Neural cell (in vitro differentiated cells): ENCODE data around the gene GPR35. TPM values are rescaled to one million over a fixed set of nuclear protein-coding genes. Genes with fewer than 3 reads are reported as not detected.

Experiments used
- H2AFZ ChIP-seq: fragments of 200-600, 300-800 bp; sonication (generic), shearing (Covaris generic); 2 replicates; pipeline ENCODE4 v1.6.0; 2014; ENCODE audit warnings: low read depth, mild to moderate bottlenecking, antibody characterized with exemption, low read length, moderate library complexity
- H3F3A ChIP-seq: fragments of 200-600 bp; shearing (Covaris generic); 2 replicates; pipeline ENCODE4 v1.6.1; 2016; ENCODE audit warnings: mild to moderate bottlenecking, moderate library complexity, mixed read lengths, antibody characterized with exemption, low read length; ENCODE audit not compliant: insufficient read depth, poor library complexity, severe bottlenecking
- H3K27ac ChIP-seq: fragments of 200-600, 300-800 bp; sonication (generic), shearing (Covaris generic); 2 replicates; pipeline ENCODE4 v1.5.1; 2014; ENCODE audit warnings: mild to moderate bottlenecking, low read length, moderate library complexity
- H3K27me3 ChIP-seq: fragments of 300-800, 200-600 bp; sonication (generic), shearing (Covaris generic); 2 replicates; pipeline ENCODE4 v1.6.0; 2014; ENCODE audit warnings: mild to moderate bottlenecking, low read depth, low read length, moderate library complexity; ENCODE audit not compliant: insufficient read depth
- H3K36me3 ChIP-seq: fragments of 300-800, 200-600 bp; sonication (generic), shearing (Covaris generic); 2 replicates; pipeline ENCODE4 v1.5.1; 2014; ENCODE audit warnings: mild to moderate bottlenecking, antibody characterized with exemption, low read length, moderate library complexity; ENCODE audit not compliant: insufficient read depth
- H3K4me2 ChIP-seq: fragments of 300-800, 200-600 bp; sonication (generic), shearing (Covaris generic); 2 replicates; pipeline ENCODE4 v1.6.0; 2014; ENCODE audit warnings: mild to moderate bottlenecking, low read length
- H3K4me3 ChIP-seq: fragments of 300-800, 200-600 bp; sonication (generic), shearing (Covaris generic); 2 replicates; pipeline ENCODE4 v1.5.1; 2014; ENCODE audit warnings: mild to moderate bottlenecking, low read length, moderate library complexity
- H3K79me2 ChIP-seq: fragments of 200-600 bp; shearing (Covaris generic); replicated peaks from 2 replicates; pipeline ENCODE4 v1.6.0; 2014; ENCODE audit warnings: mild to moderate bottlenecking, low read length, moderate library complexity; ENCODE audit not compliant: insufficient read depth
- H3K9ac ChIP-seq: fragments of 300-800, 200-600 bp; sonication (generic), shearing (Covaris generic); 2 replicates; pipeline ENCODE4 v1.6.1; 2016; ENCODE audit warnings: mild to moderate bottlenecking, low read length, mixed read lengths
- H3K9me2 ChIP-seq: fragments of 200-600 bp; shearing (Covaris generic); 2 replicates; pipeline ENCODE4 v1.6.1; 2016; ENCODE audit warnings: mild to moderate bottlenecking, low read length, mixed read lengths; ENCODE audit not compliant: insufficient read depth
- H3K9me3 ChIP-seq: fragments of 200-600, 300-800 bp; sonication (generic), shearing (Covaris generic); 2 replicates; pipeline ENCODE4 v1.6.1; 2016; ENCODE audit warnings: mild to moderate bottlenecking, mixed run types, low read length, moderate library complexity, mixed read lengths
- H4K20me1 ChIP-seq: fragments of 200-600 bp; shearing (Covaris generic); 2 replicates; pipeline ENCODE4 v1.6.1; 2016; ENCODE audit warnings: mild to moderate bottlenecking, mixed run types; ENCODE audit not compliant: insufficient read depth
- CTCF ChIP-seq: fragments of 450-650 bp; IDR thresholded peaks from 2 replicates; pipeline ENCODE4 v1.5.1; 2014; ENCODE audit warnings: antibody characterized with exemption, mild to moderate bottlenecking, moderate library complexity; ENCODE audit not compliant: poor library complexity, severe bottlenecking
- EP300 ChIP-seq: fragments of 450-650 bp; conservative IDR thresholded peaks from 2 replicates; pipeline ENCODE4 v1.6.1; 2014; ENCODE audit warnings: antibody characterized with exemption, mild to moderate bottlenecking, moderate library complexity; ENCODE audit not compliant: poor library complexity, severe bottlenecking
- EZH2 ChIP-seq: fragments of 200-600, 300-800 bp; shearing (Covaris generic), sonication (generic); IDR thresholded peaks from 2 replicates; pipeline ENCODE4 v1.6.1; 2014; ENCODE audit warnings: antibody characterized with exemption, low read length, borderline replicate concordance, mild to moderate bottlenecking; ENCODE audit not compliant: insufficient read depth, poor library complexity, severe bottlenecking
- MXI1 ChIP-seq: fragments of 450-650 bp; conservative IDR thresholded peaks from 2 replicates; pipeline ENCODE4 v1.6.1; 2014; ENCODE audit warnings: antibody characterized with exemption, mild to moderate bottlenecking; ENCODE audit not compliant: poor library complexity, severe bottlenecking
- POLR2AphosphoS5 ChIP-seq: IDR thresholded peaks from 2 replicates; pipeline ENCODE4 v1.6.1; 2012
- RAD21 ChIP-seq: fragments of 450-650 bp; conservative IDR thresholded peaks from 2 replicates; pipeline ENCODE4 v1.6.1; 2014; ENCODE audit warnings: antibody characterized with exemption, mild to moderate bottlenecking, moderate library complexity
- REST ChIP-seq: IDR thresholded peaks from 2 replicates; pipeline ENCODE4 v1.6.1; 2012; ENCODE audit warnings: borderline replicate concordance
- SMC3 ChIP-seq: fragments of 450-650 bp; conservative IDR thresholded peaks from 2 replicates; pipeline ENCODE4 v1.6.1; 2014; ENCODE audit warnings: antibody characterized with exemption, mild to moderate bottlenecking, moderate library complexity; ENCODE audit not compliant: poor library complexity
- TAF1 ChIP-seq: IDR thresholded peaks from 2 replicates; pipeline ENCODE4 v1.6.1; 2012; ENCODE audit warnings: low read depth
- polyA plus RNA-seq: library from polyadenylated mRNA; depleted of rRNA; stranded (reverse); fragments of >200 nt; gene quantifications from 2 replicates; pipeline ENCODE4 v1.2.3, GENCODE V29; 2014

Gene GPR35
- polyA plus RNA-seq, 1 donor from 2014 or later, result 2.8 TPM

DNA sequence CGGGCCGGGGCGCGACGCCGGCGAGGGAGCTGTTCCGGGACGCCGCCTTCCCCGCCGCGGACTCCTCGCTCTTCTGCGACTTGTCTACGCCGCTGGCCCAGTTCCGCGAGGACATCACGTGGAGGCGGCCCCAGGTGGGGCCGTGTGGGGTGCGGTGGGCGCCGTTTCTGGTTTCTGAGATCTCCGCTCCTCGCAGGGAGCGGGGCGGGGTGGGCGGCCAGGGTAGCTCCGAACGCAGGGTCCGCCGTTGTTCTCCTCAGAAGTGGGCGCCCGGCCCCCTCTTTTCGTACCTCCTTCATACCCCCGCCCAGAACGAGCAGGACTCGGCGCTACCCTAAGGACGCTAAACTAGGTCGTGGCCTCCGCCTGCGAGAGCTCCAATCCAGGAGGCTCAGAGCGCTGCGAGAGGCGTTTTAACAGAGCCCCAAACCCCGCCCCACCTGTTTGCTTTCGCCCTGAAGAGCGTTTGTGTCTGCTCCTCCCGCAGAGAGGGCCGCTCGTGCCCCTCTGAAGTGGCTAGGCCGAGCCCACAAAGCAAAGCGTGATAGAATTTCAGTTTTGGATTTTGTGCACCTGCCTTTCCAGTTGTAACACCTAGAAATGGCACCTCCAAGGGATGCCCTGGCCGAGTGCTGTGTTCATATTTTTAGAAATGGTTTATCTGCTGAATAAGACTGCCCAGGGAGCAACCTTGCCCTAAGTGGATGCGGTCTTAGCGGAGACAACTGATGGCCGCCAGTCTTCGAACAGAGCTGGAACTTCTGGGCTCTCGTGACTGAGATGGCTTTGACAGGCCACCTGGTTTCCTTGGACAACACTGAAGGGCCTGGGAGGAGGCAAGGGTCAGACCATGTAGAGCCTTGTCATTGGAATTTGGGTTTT, 38.1 kb upstream of the GPR35 start:
- peak overlapping the region; percentile 88 for H3K27ac ChIP-seq
- H3K4me2 ChIP-seq, result peak overlapping the region; percentile 66
- H3K9me3 ChIP-seq, result no peaks in the 10 kb centered on the region
- no peaks in the 10 kb centered on the region for H3K36me3 ChIP-seq
- peaks cover 44% of the 10 kb centered on the region for H3K79me2 ChIP-seq
- no peaks in the 10 kb centered on the region for H3F3A ChIP-seq
- H2AFZ ChIP-seq, result peak overlapping the region; percentile 40
- no peaks in the 10 kb centered on the region for H3K27me3 ChIP-seq
- no peaks in the 10 kb centered on the region for H4K20me1 ChIP-seq
- H3K4me3 ChIP-seq, result peak overlapping the region; percentile 92
- TF ChIP-seq EZH2, result no peak
- TF ChIP-seq REST, result peak; percentile 40
- TF ChIP-seq SMC3, result no peak
- peak; percentile 4 for TF ChIP-seq RAD21
- no peak for TF ChIP-seq MXI1
- TF ChIP-seq POLR2AphosphoS5, result no peak
- TF ChIP-seq CTCF, result no peak
- H3K9me2 ChIP-seq, result no peaks in the 10 kb centered on the region
- peak overlapping the region; percentile 90 for H3K9ac ChIP-seq

DNA sequence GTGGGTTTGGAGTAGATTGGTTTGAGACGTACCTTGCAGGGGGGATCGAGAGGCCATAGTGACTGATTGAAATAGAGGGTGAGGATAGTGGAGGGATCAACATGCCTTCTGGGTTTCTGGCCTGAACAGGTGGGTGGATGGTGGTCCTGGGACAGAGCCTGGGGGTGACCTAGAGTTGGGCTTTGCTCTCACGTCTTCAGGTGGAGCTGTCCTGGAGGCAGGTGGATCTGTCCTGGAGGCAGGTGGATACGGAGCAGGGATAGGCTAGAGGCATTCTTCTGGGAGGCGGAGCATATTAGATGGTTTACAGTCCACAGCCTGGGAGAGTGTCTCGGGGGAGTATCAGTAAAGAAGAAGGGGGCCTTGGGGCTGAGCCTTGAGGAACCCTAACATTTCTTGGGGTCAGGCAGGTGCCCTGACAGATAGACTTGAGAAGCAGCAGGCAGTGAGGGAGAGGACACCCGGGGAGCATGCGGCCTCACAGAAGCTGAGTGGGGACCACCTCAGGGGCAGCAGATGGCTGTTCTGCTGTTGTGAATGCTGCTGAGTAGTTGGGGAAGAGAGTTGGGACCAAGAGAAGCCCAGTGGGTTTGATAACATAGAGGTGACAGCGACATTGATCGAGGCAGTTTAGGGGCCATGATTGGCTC, 37.1 kb upstream of the GPR35 start:
- Histone ChIP-seq H2AFZ (no peak overlapping the region), H3K9ac (peak overlapping the region; percentile 90), H3K9me3 (no peaks in the 10 kb centered on the region), H3K27ac (no peak overlapping the region), H3K4me3 (peak overlapping the region; percentile 92), H3K9me2 (no peaks in the 10 kb centered on the region), H3K4me2 (peak overlapping the region; percentile 66), H3K36me3 (no peaks in the 10 kb centered on the region), H3K27me3 (no peaks in the 10 kb centered on the region), H4K20me1 (no peaks in the 10 kb centered on the region), H3K79me2 (peaks cover 44% of the 10 kb centered on the region), H3F3A (no peaks in the 10 kb centered on the region)
- TF ChIP-seq RAD21 (no peak), POLR2AphosphoS5 (no peak), EP300 (no peak), MXI1 (no peak), TAF1 (no peak), REST (no peak), EZH2 (no peak), CTCF (no peak), SMC3 (no peak)
